GM18907 (cell line): ENCODE results near the gene DAPK1.

Experiments used
- ATAC-seq: cut with Tn5 transposase; IDR thresholded peaks from one replicate; pipeline ENCODE4 v1.9.1; 2021; ENCODE audit warnings: mild to moderate bottlenecking, moderate library complexity; ENCODE audit not compliant: unreplicated experiment

Gene DAPK1

DNA sequence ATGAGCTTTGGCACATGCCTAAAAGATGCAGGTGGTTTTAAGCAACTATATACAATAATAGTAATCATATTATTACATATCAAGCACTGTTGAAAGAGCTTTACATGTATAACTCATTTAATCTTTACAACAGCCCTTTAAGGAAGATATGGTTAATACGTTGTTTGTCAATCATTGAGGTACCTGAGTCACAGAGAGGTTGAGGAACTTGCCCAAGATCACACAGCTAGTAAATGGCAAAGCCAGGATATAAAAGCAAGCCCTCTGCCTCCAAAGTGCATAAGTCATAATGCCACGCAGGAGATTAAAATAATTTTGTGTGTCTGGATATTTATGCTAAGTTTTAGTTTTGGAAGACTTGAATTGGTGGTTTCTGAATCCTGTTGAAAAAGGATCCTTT, 90.2 kb downstream of the DAPK1 start:
- ATAC-seq = no peak

DNA sequence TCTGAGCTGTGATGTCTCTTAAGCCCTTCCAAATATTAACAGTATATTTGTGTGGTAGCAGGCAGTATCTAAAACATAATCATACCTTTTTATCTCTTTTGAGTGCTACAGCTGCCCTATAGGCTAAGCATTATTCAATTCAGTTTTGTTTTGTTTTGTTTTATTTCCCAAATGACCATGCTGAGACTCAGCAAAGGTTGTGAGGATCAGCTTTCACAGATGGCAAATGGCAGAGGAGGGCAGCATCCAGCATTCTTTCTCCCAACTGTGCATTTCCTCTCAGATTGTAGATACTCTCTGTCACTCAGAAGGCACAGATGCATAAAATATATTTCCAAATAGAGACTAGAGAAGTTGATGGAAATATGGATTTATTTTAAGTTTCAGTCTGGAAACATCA, 90.7 kb downstream of the DAPK1 start:
- ATAC-seq = no peak

DNA sequence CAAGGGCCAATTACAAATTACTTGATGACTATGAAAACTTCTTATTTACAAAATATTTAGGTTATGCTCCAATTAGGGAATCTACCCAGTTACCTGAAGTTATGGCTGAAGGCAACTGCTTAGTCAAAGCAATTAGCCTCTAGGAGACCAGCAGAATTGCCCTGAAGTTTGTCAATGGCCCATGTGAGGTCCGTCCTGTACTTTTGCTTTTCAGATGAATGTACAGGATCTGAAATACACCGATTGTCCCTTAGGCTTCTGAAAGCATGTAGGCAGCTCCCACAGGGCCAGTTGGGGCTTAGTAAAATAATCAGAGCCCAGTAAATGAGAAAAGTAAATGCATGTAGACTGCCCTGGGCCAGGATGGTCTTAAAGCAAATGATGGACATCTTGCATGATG, 93.3 kb downstream of the DAPK1 start:
- ATAC-seq = no peak

DNA sequence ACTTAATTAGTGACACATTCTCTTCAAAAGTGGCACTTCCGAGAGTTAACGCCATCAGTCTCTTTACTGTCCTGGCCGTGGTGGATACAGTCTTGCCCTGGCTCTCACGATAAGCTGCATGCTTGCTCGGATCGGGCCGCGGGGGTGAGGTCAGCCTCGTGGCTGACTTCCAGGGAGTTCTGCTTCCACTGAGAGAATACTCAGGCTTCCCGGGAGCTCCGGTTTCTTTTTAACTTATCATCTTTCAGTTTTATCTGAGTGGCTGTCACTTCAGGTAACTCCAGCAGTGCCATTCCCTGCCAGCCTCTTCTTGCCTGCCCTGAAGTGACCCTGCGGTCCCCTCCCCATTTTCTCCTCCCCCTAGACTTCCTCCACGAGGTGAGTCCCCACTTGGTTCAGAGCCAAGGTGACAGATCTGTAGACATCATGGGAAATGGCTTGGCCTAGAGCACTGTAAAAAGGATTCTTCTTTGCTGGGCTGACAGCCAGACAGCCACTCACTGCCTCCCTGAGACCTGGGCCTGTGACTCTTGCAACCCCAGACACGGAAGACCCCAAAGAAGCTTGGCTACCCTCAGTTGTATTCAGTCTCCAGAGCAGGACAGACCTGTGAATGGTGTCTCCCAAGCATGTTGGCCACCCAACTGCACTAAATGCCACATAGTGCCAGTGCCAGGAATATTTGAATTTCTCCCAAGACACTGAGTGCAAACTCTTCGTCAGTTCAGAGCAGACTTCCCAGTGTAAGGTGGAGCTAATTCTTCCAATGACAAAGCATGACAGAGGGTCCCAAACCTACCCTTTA, 95.1 kb downstream of the DAPK1 start:
- no peak for ATAC-seq

GRCh38 chr9:87593359-87593980, 95.8 kb downstream of the DAPK1 start:
- ATAC-seq = no peak

GRCh38 chr9:87594194-87594593, 96.5 kb downstream of the DAPK1 start:
- ATAC-seq = no peak

DNA sequence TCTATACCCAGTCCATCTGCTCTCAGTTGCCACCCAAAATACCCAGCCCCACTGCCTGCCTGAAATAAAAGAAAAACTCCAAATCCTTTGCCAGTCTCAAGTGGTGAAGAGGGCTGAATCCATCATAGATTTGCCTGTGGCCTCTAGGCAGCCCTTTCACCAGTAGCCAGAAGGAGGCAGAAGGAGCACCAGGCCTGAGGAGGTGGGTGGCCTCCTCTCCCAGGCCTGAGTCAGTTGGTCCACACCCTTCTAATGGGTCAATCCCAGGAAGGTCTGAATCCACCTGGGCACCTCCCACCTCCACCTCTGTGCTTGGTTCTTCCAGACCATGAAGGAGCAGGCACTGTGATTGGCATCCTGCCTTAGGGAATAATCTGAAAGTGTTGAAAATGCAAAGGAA, 97.0 kb downstream of the DAPK1 start:
- no peak for ATAC-seq

- no peak for ATAC-seq
These were observed 97.9 kb downstream of the DAPK1 start for GRCh38 chr9:87595610-87596009.

GRCh38 chr9:87596862-87597261, 99.2 kb downstream of the DAPK1 start:
- no peak for ATAC-seq

DNA sequence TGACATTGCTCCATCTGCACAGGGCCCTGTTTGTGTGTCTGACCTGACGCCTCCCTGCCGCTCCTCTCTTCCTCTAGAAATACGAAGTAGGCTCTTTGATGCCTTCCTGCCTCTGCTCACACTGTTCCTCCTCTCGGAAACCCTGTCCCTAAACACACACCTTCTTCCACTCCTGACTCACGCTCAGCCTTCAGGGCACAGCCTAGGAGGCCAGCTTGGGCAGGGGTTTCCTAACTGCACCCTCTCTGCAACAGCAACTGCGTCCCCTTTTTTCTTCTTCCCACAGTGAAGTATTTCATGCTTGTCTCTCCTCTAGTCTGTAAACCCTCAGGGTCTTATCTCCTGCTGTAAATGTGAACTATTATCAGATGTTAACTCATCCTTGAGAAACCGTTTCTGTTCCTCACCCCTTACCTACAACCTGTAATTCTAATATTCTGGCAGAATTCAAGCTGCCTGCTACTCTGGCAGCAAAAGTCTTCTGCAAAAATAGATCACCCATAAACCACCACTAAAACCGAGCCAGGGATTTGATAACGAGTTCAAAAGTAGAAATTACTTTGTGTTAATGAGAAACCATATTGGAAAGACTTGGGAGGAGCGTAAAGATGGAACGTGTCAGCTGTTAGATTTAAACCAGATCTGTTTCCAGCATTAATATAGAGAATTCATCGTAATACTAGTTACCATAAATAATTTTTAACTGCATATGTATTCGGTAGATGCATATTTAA, 100.2 kb downstream of the DAPK1 start:
- no peak for ATAC-seq

GRCh38 chr9:87599901-87600610, 102.4 kb downstream of the DAPK1 start:
- ATAC-seq = no peak

DNA sequence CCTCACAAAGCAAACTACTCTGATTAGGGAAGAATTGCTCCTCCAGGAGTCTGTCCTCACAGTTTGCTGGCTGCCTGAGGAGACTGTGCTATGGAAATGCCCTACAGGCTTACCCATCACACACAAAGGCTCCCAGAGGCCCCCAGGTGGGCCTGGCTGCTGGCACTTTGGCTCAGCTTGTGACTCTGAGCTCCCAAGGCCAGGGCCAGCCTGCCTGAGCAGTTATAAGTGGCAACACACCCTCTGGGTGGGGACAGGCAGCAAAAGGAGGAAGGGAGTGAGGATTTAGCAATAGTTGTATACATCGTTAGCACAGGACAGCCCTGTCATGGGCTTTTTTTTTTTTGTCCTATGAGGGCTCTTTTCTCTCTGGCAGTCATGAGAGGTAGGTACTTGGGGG, 103.5 kb downstream of the DAPK1 start:
- no peak for ATAC-seq

- no peak for ATAC-seq
These were observed 103.9 kb downstream of the DAPK1 start for GRCh38 chr9:87601595-87601994.

DNA sequence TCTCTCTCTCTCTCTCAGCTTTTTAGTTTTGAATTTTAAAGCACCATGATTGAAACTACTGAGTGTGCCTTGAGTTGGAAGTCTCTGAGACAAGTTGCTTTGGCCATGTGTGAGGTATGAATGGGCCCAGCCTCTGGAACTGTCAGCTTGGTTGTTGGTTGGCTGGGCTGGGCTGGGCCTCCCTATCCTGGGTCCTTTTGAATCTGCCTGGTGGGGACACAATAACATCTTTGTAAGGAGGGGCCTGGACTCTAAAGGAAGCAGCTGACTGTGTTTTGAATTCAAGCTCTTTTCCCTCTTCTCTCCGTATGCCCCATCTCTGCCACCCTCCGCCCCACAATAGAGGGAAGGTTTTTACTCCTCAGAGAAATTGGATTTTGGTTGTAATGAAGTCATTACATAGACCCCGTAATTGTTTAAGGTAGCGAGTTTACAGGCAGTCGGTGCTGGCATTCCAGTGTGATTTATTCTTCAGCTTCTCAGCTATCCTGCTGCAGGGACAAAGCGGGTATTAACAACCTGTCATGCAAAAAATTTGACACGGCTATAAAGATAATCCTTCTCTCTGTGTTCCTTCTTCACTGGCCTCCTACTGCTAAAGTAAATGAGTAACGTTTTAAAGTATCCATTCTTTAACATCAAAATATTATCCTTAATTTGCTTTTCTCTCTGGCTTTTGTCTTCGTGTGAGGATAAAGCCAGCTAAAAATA, 105.4 kb downstream of the DAPK1 start:
- no peak for ATAC-seq

DNA sequence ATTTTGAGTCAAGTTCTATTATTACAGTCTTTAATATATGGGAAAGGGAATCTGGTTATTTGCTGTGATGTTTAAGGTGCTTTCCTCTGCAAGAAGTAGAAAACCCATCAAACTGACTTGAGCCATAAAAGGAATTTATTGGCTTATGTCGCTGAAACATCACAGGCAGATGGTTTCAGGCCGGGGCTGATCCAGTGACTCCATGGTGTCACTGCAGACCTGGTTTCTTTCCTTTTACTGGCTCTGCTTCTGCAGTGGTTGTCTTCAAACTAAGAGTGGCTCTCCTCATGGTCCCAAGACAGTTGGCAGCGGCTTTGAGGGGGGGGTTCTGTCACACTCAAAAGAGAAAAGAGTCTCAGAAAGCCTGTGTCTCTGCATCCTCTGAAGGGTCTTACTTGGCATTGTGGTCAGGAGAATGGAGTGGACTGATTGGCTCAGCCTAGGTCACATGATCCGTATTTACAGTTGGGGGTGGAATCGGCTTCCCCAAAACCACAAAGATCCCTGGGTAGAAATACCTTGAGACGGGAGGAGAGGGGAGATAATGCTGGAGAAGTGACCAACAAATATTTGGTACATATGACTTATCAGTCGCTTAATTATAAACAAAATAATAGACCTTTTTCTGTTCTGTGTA, 106.3 kb downstream of the DAPK1 start:
- ATAC-seq = no peak

GRCh38 chr9:87604886-87605588, 107.4 kb downstream of the DAPK1 start:
- ATAC-seq = no peak

DNA sequence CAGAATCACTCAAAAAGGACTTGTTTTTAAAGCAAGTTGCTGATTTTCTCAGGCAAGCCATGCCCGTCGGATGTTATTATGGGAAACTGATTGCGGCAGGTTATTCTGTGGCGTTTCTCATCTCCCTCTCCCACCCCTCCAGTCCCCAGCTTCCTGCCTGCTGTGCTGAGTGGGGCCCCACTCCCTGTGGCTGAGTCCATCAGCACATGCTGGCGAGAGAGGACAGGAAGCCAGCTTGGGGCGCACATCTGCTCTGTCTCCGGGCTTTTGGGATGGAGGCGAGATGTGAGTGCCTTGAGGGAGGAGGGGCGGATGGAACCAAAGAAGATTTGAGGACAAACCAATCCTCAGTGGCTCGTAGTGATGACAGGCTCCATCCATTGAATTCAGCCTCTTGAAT, 108.0 kb downstream of the DAPK1 start:
- no peak for ATAC-seq

DNA sequence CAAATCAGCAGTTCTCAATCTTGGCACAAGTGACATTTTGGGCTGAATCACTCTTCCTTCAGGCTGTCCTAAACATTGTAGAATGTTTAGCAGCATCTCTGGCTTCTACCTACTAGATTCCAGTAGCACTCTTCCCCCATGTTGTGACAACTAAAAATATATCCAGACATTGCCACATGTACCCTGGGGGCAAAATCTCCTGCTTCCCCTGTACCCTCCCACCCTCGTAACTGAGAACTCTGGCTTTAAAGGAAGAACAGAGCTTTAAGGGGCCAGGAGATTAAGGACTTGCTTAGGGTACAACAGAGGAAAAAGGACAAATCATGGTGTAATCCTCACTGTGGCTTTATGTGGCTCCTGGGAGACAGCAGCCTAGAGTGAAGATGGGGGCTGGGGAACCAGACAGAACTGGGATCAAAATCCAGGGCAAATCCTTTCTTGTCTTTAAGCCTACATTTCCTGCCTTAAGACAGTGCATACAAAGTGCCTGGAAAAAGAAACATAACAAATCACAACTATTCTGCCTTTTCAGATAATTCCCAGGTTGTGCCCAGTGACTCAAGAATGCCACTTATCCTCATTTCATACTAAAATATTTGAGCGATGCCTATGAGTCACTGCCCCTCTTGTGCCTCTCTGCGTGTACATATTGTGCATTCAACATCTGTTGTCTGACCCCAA, 109.3 kb downstream of the DAPK1 start:
- ATAC-seq = no peak

GRCh38 chr9:87607859-87608258, 110.2 kb downstream of the DAPK1 start:
- no peak for ATAC-seq
